Activated T-cell treated with anti-CD3 and anti-CD28 coated beads for 24 hours (primary cell): Measurements from ENCODE around the gene ARL15.

Experiments used
- DNase-seq: peaks from one replicate; pipeline ENCODE4 v3.0.0-alpha.2; 2020; ENCODE audit warnings: low read depth

Gene ARL15

DNA sequence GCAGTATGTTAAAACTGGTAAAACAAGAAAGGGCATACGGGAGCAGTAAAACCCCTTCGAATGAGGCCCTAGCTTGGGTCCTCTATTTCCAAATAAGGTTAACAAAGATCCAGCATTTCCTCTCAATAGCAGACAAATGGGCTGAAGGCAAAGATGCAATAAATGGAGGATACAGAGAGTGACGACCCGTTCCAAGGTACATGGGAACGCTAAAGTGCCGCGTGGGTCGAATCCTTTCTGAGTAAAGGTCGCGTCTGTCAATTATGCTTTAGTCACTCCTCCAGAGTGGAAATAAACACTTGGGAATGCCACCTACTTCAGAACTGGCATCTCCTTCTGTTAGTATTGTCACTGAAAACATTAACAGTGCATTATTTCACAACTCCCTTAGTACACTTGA lies 24.7 kb downstream of the ARL15 start:
- DNase-seq, result no peak

DNA sequence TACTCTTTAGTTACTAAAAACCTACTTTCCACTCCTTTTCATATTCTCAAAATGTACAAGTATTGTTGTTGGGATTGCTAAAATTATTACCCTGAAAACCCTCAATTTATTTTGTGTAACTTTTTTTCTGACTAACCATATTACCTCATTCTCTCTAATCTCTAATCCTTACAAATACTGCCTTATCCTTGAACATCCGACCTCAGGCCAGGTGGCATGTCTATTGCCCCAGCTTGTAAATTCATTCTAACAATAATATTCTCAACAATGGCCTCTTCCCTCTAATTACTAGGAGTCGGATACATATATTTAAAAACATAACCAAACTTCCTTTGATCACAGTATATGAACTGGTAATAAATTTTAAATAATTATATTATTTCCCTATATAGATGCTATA lies 25.8 kb downstream of the ARL15 start:
- no peak for DNase-seq

DNA sequence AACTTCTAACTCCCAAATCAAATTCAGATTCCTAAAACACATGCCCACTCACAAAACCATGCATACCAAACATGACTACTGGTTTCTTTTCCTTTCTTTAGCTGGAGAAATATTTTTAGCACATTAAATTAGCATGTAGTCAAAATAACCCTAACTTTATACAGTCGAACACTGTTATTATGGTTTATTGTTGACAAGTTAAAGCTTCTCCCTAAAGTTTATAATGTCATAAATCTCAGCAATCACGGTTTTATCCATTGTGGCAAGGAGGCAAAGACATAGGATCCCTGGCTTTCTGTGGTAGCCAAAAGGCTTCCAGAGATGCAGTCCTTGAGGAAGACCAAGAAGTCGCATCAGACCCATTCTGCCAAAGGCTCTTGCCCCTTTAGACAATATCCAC lies 27.5 kb downstream of the ARL15 start:
- DNase-seq, result no peak

DNA sequence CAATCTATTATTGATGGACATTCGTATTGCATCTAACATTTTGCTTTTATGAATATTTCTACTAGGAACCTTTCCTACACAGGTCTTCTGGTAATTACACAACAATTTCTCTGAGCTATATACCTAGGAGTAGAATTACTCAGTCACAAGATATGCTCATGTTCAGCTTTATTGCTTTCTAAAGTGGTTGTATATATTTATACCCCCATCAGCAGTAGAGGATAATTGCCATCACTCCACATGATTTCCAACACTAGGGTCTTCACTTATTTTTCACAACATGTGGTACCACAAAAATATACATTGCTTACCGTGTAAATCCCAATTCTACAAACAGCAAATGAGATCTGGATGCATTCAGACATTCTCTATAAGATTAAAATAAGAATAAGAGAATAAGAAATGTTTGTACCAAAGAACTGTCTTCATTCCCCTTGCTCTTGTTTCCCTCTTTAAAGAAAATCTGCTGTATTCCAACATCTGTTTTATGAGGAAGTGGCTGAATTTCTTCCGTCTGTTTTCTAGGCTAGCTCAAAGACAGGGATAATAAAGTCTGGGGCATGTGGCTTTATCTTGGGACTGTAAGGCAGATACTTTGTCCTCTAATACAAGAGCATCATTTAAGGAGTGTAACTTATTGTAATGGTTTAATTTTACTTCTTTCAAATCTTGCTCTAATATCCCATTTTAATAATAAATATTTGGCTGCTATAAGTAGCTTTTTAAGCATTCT lies 28.2 kb downstream of the ARL15 start:
- DNase-seq, result no peak

DNA sequence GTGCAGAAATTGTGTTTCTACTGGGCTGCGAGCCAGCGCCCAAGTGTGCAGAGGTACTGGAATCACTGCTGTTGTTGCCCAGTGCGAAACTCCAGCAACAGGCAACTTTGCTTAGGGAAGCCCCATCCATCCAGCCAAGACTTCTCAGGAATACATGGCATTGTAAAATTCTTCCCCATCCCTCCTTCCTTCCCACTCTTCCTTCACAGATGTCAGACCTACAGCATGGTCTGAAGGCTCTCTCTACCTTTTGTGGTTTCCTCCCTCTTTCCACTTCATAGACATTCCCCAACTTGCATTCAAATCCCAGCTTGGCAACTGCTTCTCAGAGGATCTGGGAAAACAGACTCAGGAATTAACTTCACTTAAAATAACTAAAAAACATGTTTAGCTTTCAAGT lies 30.4 kb downstream of the ARL15 start:
- no peak for DNase-seq

DNA sequence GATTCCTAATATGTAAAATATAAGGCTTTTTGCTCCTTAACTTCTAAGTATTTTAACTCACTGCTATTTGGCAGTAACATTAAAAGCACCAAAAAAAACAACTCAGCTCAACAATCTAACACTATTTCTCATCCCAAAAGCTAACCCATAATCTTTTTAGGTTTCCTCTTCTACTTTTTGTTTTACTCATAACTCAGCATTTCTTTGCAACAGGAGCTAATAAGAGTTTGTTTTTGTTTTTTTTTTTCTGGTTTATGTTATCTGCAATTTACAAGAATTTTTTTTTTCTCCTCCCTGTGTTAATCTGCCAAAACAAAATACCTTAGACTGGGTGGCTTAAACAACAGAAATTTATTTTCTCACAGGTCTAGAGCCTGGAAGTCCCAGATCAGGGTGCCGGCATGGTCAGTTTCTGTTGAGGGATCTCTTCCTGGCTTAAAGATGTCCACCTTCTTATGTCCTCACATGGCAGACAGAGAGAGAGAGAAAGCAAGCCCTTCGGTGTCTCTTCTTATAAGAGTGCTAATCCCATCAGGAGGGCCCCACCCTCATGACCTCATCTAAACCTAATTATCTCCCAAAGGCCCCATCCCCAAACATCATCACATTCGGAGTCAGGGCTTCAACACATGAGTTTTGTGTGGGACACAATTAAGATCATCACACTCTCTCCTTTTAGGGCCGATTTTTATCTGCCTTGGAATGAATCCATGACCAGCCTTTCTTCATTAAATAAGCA lies 31.2 kb downstream of the ARL15 start:
- no peak for DNase-seq

DNA sequence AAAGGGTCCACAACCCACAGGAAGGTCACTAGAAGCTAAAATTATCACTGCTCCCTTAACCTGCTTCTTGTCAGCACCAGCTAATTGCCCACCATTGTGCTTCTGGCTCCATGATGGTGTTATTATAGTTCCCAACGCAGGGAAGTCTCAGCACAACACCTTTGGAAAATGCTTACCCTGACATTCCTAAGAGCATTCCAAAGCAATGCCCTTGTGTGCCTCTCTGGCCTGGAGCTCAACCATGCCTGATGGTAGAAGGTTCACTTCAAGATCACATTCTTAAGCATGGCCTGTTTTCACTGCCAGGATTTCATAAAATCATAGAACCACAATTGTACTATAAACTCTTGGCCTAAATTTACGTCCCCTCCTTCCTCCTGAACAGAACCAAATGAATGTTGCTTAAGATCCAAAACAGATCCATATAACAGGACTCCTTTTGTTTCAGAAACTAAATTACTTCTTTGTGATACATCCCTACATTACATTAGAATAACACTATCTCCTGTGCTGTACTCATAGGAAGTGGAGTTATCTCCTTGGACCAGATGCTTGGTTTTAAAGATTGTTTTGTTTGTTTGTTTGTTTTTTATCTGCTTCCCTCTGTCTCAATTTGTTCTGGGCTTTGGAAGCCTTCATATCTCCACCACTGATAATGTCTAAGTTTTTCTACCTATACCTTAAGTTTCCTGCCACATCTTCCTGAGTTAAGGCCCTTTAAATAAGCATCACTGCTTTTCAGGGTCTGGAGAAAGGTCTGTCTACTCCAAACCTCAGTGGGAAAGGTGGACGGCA lies 32.1 kb downstream of the ARL15 start:
- no peak for DNase-seq

DNA sequence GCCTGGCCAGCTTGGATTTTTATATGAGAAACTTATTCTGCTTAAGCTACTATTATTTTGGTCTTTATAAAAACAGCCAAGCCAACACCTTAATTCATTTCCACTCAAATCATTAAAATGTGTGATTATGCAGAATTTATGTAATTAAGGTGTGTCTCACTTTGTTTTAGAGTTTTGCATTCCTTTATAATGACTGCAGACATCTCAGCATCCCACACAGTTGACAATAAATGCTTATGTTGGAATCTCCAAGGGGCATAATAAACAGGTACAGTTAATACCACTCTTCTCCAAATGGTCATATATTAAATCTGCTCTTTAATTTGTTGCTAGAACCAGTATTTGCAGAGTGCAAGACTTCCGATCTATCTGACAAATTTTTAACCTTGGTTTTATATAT lies 34.3 kb downstream of the ARL15 start:
- DNase-seq, result no peak

DNA sequence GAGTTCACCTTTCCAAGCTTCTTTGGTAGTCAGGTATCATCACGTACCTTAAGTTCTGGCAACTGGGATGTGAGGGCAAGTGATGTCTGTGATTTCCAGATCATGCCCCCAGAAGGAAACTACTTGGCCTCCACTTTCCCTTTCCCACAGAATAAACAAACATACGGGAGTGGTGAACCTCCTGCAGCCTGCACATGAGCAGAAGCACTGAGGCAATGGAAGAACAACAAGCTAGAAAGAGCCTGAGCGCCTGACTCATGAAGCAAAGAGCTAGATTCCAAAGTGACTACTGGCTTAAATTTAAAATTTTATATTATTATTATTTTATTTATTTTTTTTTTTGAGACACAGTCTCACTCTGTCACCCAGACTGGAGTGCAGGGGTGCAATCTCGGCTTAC lies 35.0 kb downstream of the ARL15 start:
- no peak for DNase-seq

DNA sequence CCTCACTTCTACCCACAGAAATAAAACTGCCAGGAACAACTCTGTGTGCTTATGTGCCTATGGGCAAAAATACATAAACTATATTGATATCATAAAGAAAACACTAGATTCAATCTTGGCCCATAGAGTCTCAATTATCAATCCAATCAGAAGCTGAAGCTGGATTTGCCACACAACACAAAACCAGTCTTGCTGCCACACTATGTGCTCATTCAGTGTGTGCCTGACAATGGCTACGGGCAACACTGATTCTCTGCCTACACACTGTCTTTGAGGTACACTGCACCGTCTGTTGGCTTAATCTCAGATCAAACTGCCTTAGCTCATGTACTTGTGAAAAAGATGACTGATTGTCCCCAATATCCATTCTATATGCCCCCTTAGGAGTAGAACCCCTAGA lies 35.4 kb downstream of the ARL15 start:
- no peak for DNase-seq

DNA sequence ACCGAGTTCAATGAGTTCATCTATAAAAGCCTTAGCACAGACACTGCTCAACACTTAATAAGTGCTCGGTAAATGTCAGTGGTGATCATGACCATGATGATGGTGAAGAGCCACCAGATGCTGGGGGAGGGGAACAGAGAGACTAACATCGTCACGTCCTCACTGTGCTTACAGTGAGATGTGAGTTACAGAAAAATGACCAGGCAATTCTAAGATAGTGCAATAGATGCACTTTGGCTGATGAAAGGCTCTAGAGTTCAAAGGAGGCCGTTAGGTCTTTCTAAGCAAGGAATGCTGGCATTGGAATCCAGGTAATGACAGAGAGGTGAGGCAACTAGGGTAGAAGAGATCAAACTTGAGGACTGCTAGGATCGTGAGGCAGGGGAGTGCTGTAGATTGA lies 36.7 kb downstream of the ARL15 start:
- DNase-seq, result no peak

DNA sequence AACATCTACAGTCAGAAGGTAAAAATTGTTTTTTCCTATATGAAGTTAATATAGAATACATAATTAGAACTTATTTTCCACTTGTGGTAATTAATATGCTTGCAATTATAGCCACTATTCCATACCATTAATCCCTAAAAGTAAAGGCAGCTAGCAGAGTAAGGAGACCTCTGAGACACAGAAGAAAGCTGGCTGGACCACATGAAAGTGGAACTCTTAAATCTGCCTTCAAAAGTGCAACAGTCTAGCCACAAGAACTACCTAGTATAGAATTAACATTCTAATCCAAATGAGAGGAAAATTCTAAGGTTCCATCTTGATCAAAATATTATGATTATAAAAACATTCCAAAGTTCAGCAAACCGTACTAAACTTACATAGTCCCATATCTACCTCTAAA lies 37.6 kb downstream of the ARL15 start:
- no peak for DNase-seq

DNA sequence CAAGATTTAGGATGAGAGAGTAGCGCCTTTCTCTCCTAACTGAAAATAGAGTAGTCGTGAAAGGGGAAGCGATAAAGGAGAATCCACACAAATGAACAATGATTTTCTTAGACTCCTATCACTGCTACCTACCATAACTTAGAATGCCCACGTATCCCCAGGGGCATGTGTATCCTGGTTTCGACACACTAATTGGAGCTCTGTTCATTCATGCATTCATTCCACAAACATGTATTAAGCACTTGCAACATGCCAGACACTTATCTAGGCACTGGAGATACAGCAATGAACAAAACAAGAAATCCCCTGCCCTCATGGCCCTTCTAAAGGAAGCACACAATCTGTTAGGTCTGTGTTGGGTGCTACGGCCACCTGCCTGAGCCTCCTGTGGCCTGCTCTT lies 40.0 kb downstream of the ARL15 start:
- no peak for DNase-seq

DNA sequence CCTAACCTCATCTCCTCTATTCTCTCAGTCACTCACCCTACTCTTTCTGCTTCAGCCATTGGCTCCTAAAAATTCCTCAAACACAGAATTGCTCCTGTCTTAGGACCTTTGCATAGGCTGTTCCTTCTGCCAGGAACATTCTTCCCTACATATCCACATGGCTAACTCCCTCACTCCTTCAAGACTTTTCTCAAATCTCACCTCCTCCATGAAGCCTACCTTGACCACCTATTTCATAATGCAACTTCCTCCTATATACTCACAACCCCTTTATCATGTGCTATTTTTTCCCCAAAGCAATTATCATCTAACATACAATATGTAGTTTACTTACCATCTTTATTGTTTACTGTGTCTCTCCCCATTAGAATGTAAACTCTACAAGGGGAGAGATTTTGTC lies 45.8 kb downstream of the ARL15 start:
- no peak for DNase-seq

DNA sequence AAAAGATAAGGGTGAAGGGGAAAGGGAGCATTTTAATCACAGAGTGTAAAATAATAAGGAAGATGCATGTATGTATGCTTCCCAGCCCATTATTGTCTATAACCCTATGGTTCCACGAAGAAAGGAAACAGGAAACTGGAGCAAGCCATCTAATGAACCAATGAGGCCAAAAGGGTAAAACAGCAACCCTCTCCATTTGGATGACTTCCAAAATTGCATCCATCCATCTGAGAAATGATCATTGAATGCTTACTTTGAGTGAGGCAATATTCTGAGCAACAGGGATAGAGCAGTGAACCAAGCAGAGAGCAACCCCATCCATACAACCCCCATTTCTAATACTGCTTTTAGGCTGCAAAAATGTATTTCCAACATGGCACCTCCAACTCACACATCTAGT lies 46.9 kb downstream of the ARL15 start:
- DNase-seq, result no peak

DNA sequence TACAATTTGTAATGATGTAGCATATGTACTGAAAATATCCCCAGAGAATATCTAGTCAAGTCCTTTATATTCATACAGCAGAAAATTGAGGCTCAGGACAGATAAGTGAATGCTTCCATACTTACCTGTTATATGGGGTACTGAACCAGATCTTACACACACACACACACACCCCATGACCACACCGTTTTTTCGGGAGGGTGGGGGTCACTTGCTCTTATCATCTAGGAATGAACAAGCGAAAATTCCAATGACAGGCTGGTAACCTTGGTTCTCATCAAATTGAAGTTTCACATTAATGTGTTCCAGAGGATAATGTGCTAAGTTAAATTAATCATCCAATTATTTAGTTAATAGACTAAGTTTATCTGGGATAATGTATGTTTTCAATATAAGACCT lies 48.8 kb downstream of the ARL15 start:
- DNase-seq, result no peak

DNA sequence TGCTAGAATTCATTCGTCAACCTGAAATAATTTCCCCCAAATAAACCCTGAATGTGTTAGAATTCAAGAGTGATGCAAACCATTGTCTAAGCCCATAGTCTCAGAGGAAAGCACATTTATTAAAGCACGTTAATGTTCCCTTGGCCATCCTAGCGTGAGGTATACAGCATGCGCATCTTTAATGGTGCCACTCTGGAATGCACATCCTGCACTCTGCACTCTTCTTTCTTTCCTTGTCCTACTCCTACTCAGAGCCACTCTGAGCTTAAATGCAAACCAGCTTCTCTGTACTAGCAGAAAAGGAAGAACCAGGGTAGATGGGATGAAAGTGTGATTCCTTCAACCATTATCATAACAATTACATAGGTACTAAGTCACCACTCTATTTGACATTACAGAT lies 50.4 kb downstream of the ARL15 start:
- no peak for DNase-seq

DNA sequence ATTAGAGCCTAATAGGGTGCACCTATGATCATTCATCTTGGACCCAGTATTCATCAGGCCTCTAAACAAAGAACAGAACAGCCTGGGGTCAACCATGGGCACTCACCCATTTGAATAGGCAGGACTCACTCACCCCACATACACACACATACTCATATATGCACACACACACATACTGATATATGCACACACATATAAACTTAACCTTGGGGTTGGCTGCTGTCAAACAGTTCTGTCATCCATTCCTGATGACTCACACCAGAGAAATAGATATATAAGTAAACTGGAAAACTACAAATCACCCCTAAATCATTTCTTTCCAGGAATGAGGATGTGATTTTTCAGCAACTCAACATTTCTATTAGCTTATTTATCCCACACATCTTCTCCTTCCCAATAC lies 51.3 kb downstream of the ARL15 start:
- DNase-seq, result no peak

DNA sequence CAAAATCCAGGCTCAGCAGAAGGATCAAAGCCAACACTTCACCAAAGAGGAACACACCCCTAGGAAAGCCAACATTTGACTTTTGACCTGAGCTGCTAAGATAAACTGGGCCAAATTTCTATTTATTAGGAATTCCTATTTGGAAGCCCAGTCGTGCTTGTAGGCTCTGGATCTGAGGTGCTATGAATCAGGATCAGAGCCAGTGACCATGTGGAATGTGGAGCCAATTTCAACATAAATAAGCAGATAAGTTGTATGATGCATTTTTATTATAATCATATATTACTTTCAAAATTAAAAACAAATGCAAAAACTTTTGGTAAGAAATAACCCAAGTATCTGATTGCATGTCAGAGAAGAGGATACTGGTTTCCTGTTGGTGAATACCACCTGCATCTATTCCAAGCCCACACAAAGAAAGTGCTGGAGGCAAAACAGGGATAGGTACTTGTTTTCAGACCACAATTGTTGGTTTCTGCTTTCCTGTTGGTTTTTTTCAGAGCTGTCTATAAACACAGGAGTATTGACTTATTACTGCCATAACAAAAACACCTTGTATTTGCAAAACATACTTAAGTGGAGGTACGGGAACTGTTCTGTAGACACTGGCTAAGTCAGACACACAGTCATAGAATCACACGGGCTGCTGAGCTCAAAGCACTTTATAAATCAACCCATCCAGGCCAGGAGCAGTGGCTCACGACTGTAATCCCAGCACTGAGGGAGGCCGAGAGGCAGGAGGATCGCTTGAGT lies 52.8 kb downstream of the ARL15 start:
- DNase-seq, result no peak

DNA sequence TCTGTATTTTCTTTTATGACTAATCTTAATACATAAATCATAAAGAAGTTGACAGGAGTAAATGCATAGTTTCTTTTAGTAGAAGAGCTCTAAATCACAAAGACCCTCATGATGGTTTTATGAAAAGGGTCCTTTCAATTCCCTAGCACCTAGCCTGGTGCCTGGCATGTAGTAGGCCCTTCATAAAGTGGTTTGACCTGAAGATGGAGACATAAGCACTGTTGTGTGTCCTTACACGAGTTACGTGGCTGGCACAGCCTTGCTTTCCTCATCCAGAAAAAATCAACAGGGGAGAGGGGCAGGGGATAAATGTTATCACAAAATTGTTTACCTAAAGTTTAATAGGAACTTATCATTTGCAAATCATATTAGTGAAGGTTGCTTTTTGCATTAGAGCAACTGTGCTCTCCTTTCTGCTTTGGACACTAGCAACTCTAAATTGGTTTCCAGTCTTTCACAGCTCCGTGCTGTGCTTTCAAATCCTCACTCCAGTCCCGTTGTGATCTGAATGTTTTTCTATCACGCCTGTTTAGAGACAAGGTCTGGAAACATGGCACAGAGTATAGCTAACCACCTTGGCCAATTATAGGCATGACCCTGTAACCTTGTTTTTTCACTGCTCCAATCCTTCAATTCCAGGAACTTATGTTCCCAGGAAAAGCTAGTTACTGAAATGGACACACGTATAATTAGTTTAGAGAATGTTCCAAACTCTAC lies 55.7 kb downstream of the ARL15 start:
- DNase-seq, result no peak

DNA sequence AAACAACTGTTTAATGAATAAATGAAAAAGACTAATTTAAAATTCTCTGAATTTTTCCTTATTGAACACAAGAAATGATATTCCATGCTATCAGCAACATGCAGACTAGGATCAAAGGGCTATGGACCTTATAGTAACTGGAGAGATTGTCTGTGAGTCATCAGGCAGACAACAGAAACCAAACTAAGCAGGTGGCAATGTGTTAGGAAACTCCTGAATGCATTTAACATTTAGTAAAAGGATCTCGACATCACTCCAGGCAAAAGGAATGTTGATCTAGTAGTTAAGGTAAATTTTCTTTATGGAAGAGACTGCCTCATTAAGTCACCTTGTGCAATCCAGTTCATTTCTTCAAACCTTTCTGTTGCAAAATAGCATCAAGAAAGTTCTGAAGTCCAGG lies 58.4 kb downstream of the ARL15 start:
- no peak for DNase-seq
